ENCODE measurements around the gene RNF225. TPM values are rescaled to one million over a fixed set of nuclear protein-coding genes. Genes with fewer than 3 reads are reported as not detected.

Gene RNF225
- total and polyA plus RNA-seq, 2 of the 13 experiments (the other 11 are each of a cell fraction or from before 2014, with no cell fraction given), result not detected

GRCh38 chr19:58362272-58362994, 33.0 kb upstream of the RNF225 start, which contains the start of gene ZNF497 (continued):
- TF ChIP-seq ZNF180 (CRISPR knock-in tag; IDR thresholded peaks at IDR 0.05; ENCODE audit: borderline replicate concordance, low read depth) (0 out of 2 replicates have a peak, but pooled peaks have one; percentile 65), ZBTB46 (CRISPR knock-in tag; IDR thresholded peaks at IDR 0.05; ENCODE audit: borderline replicate concordance) (no peak), TCF12 (IDR thresholded peaks at IDR 0.05) (no peak), TCF12 (CRISPR knock-in tag; IDR thresholded peaks at IDR 0.05) (peak; percentile 21; the same call in 1 of the 2 replicates), HNF4G (IDR thresholded peaks at IDR 0.05; ENCODE audit: borderline replicate concordance, low read depth, low read length) (peak; percentile 30; the same call in 1 of the 2 replicates), HNF4G (CRISPR knock-in tag; IDR thresholded peaks at IDR 0.05; ENCODE audit: borderline replicate concordance, low read depth) (no peak), ZNF124 (CRISPR knock-in tag; IDR thresholded peaks at IDR 0.05) (0 out of 2 replicates have a peak, but pooled peaks have one; percentile 91), ZNF619 (CRISPR knock-in tag; IDR thresholded peaks at IDR 0.05) (no peak; the same call in 1 of the 2 replicates), TFDP2 (CRISPR knock-in tag; IDR thresholded peaks at IDR 0.05) (peak; percentile 81), ZNF33B (CRISPR knock-in tag; IDR thresholded peaks at IDR 0.05) (peak; percentile 8; the same call in 1 of the 2 replicates), ZNF225 (CRISPR knock-in tag; IDR thresholded peaks at IDR 0.05) (no peak), ZNF12 (CRISPR knock-in tag; IDR thresholded peaks at IDR 0.05) (0 out of 2 replicates have a peak, but pooled peaks have one; percentile 10), TAF1 (CRISPR knock-in tag; IDR thresholded peaks at IDR 0.05) (peak; percentile 93), ZFY (CRISPR knock-in tag; IDR thresholded peaks at IDR 0.05) (peak; percentile 99), ZC3H4 (CRISPR knock-in tag; IDR thresholded peaks at IDR 0.05; ENCODE audit: borderline replicate concordance) (no peak), JUND (CRISPR knock-in tag; IDR thresholded peaks at IDR 0.05) (no peak), KLF9 (CRISPR knock-in tag; IDR thresholded peaks at IDR 0.05; ENCODE audit: low read depth) (no peak), ZNF451 (CRISPR knock-in tag; IDR thresholded peaks at IDR 0.05) (peak; percentile 41; the same call in 1 of the 2 replicates), ZNF709 (CRISPR knock-in tag; IDR thresholded peaks at IDR 0.05) (peak; percentile 72; the same call in 1 of the 2 replicates), NFE2L1 (CRISPR knock-in tag; IDR thresholded peaks at IDR 0.05; ENCODE audit: borderline replicate concordance) (no peak), ZNF251 (CRISPR knock-in tag; IDR thresholded peaks at IDR 0.05) (no peak), KLF11 (CRISPR knock-in tag; IDR thresholded peaks at IDR 0.05) (peak; percentile 58), CREB1 (IDR thresholded peaks at IDR 0.05) (no peak), CREB1 (CRISPR knock-in tag; IDR thresholded peaks at IDR 0.05) (no peak)
- TF ChIP-seq, protein P1, sequence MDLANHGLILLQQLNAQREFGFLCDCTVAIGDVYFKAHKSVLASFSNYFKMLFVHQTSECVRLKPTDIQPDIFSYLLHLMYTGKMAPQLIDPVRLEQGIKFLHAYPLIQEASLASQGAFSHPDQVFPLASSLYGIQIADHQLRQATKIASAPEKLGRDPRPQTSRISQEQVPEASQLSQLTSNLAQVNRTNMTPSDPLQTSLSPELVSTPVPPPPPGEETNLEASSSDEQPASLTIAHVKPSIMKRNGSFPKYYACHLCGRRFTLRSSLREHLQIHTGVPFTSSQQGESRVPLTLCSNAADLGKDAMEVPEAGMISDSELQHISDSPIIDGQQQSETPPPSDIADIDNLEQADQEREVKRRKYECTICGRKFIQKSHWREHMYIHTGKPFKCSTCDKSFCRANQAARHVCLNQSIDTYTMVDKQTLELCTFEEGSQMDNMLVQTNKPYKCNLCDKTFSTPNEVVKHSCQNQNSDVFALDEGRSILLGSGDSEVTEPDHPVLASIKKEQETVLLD (CRISPR knock-in tag; IDR thresholded peaks at IDR 0.05; ENCODE audit: low read depth), result peak; percentile 86
- TF ChIP-seq, protein P2, sequence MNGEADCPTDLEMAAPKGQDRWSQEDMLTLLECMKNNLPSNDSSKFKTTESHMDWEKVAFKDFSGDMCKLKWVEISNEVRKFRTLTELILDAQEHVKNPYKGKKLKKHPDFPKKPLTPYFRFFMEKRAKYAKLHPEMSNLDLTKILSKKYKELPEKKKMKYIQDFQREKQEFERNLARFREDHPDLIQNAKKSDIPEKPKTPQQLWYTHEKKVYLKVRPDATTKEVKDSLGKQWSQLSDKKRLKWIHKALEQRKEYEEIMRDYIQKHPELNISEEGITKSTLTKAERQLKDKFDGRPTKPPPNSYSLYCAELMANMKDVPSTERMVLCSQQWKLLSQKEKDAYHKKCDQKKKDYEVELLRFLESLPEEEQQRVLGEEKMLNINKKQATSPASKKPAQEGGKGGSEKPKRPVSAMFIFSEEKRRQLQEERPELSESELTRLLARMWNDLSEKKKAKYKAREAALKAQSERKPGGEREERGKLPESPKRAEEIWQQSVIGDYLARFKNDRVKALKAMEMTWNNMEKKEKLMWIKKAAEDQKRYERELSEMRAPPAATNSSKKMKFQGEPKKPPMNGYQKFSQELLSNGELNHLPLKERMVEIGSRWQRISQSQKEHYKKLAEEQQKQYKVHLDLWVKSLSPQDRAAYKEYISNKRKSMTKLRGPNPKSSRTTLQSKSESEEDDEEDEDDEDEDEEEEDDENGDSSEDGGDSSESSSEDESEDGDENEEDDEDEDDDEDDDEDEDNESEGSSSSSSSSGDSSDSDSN (CRISPR knock-in tag; IDR thresholded peaks at IDR 0.05), result peak; percentile 91
